HG03558 (cell line): ENCODE measurements around the gene CIAO3.

Source experiments
- ATAC-seq: cut with Tn5 transposase; IDR thresholded peaks from one replicate; pipeline ENCODE4 v1.9.1; 2021; ENCODE audit warnings: moderate number of reproducible peaks; ENCODE audit not compliant: unreplicated experiment; ENCODE audit errors: extremely low read depth

Gene CIAO3

DNA sequence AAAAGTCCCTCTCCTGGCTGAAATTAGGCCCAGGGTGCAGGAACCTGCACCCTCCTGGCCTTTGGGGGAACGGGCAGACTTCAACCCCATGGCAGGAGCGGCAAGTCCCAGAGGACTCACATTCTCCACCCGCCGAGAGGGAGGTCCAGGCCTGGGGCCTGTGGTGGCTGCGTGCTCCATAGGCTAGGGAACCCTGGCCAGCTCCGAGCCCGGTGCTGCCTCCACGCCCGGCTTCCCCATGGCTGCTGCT lies 14.7 kb downstream of the CIAO3 start:
- ATAC-seq = no peak

DNA sequence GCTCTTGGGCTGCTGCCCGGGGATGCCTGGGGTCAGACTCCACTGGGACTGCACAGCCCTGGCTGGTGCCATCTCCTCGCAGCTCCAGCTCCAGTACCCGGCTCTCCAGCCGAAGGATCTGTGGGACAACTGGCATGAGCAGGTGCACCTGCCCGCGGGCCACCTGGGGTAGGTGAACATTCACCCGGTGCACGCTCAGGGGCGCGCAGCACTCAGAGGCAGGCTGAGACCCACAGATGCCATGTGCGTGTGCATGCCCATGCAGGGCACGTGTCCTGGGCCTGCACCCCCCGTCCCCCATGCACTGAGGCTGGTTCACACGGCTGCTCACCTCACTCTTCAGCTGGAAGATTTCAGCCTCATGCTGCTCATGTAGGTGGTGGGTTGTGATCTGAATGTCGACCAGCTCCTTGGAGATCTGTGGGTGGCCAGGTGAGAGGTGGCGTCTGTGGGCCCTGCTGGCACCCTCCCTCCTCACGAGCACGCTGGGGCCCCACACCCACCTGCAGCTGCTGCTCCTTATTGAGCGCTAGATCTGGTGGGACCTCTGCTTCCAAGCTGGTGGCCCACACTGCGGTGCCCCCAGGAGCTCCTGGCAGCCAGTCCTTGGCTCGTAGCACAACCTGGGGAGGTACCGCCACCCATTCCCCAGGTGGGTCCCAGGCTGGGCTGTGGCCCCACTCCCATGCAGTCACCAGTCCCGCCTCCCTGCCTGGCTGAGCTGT lies 15.2 kb downstream of the CIAO3 start:
- ATAC-seq = no peak

DNA sequence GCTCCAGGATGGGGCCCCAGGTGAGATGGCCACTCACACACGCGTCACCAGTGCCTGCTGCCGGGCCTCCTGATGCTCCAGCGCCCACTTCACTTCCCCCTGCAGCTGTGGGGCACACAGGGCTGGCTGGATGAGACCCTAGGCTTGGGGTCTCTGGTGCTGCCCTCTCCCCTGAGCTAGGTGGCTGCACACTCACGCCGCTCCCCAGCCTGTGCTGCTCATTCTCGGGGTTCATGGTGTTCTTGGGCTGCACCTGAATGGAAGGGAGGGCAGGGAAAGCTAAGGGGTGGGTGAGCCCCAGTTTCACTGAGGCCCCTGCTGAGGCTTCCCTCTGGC lies 15.8 kb downstream of the CIAO3 start:
- ATAC-seq = no peak

DNA sequence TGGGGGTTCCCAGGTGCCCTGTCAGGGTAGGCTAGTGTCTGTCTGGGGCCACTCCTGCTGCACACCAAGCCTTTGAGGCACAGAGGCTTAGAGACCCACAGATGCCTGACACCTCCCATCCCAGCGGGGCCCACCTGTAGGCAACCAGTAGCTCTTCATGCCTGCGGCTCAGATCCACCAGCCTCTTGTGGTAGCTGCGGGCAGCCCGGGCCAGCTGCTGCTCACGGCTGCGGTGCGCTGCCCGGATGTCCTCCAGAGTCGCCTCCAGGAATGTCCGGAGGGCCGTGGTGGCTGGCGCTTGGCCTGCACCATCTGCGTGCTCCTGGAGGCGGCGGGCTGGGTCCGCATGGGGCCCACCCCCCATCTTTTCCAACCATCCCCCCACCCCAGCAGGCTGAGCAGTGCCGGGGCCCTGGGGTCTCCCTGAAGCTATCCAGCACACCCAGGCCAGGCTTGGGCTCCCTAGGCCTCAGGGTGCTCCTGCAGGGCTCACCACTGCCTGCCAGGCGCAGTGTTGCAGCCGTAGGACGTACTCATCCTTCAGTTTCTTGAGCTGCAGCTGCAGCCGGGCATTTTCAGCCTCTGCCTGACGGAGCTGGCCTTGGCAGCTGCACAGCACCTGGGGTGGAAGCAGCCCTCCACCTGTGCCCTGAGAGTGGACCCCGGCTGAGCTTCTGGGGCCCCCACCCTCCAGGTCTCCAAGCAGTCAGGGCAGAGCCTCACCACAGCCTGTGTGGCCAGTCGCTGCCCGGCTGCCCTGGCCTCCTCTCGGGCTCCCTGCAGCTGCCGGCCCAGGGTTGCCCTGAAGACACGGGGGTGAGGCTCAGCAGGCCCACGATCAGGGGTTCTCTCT lies 16.4 kb downstream of the CIAO3 start:
- no peak for ATAC-seq

DNA sequence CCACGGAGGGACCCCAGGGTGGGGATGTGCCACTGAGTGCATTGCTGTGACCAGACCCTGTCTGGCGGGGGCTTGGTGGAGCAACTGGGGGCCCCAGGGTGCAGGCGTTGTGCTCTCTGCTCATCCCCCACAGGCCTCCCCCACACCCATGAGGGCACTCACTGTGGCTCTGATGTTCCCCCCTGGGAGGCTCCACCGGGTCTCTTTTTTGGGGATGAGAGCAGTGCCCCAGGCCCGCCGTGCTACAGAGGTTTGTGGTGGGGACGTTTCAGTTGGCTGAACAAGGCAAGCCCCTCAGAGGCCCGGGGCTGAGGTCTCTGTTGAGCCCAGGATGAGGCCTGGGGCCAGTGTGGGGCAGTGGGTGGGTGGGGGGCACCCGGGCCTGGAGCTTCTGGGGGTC lies 17.1 kb downstream of the CIAO3 start:
- ATAC-seq = no peak

DNA sequence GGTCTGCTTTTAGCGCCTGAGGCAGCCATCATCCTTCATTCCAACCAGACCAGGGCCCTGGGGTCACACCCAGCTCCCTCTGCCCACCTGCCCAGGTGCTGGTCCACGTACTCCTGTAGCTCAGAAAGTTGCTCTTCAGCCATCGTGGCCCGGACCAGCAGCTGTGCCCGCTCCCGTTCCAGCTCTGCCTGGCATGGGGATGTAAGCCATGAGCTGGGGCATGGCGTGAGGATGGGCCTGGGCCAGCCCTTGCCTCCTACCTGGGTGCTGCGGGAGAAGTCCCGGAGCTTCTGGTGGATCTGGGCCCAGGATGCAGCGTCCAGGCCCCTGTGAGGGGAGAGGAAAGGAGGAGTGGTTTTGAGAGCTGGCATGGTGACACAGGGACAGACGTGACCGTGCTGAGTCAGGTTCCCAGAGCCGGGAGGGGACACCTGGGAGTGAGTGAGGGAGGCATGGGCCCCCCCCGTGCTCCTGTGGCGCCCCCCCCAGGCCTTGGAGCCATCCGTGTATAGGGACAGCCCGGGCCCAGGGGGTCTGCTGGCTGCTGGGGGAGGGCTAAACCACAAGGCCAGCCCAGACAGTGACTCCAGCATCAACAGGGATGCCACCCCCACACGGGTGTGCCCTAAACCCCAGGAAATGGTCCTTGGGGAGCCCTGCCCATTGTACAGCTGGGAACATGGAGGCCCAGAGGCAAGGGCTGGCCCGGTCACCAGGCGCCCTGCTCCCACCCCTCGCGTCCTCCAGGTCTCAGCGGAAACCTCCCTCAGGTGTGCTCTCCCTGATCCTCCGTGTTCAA lies 17.8 kb downstream of the CIAO3 start:
- ATAC-seq = no peak

DNA sequence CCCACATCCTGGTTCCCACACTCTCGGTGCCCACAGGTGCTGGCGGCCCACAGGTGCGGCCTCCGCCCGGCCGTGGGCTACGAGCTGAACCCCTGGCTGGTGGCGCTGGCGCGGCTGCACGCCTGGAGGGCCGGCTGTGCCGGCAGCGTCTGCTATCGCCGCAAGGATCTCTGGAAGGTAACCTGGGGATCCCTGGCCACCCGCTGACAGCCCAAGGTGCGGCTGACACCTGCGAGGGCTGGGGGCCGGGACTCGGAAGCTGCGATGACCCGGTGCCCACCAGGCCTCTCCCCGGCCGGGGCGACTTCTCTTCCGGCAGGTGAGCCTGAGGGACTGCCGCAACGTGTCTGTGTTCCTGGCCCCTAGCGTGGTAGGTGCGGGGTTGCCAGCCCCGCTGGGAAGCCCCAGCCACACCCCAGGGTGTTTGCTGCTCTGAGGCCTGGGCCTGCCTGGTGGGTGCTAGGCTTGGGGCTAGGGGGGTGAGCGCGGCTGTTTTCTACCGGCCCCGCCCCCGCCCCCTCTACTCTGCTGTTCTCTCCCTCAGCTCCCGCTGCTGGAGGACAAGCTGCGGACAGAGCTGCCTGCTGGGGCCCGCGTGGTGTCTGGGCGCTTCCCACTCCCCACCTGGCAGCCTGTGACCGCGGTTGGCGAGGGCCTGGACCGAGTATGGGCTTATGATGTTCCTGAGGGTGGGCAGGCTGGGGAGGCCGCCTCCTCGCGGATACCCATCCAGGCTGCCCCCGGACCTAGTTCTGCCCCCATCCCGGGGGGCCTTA lies 18.8 kb downstream of the CIAO3 start:
- ATAC-seq = no peak

DNA sequence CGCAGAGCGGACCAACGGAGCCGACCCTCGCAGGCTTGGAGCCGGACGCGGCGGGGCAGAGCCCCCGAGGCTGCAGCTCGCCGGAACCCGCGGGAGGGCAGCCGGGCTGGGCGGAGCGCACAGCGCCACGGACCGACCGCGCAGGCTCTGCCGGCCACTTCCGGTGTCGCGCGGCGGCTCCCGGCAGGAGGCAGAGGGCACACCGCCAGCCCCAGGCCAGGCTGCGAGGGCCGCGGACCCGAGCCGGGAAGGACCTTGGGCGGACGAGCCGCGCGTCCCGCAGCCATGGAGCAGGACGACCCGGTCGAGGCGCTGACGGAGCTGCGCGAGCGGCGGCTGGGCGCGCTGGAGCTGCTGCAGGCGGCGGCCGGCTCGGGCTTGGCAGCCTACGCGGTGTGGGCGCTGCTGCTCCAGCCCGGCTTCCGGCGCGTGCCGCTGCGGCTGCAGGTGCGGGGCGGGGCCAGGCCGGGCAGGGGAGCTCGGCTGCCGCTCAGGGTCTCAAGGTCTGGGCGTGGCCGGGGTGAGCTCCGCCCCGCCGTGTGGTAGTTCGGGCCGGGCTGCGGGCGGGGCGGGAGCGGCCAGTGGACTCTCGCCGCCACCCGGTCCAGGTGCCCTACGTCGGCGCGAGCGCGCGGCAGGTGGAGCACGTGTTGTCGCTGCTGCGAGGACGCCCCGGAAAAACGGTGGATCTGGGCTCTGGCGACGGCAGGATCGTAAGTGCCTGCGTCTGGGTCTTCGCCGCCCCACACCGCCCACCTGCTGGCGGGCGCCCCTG lies 19.6 kb downstream of the CIAO3 start, which contains the start of gene ANTKMT:
Gene ANTKMT, plus strand, starts transcription at position 157 of the 775 bp plus-strand sequence. Its CDS starts 129 bp downstream, at position 286.
- peak; percentile 40 for ATAC-seq

DNA sequence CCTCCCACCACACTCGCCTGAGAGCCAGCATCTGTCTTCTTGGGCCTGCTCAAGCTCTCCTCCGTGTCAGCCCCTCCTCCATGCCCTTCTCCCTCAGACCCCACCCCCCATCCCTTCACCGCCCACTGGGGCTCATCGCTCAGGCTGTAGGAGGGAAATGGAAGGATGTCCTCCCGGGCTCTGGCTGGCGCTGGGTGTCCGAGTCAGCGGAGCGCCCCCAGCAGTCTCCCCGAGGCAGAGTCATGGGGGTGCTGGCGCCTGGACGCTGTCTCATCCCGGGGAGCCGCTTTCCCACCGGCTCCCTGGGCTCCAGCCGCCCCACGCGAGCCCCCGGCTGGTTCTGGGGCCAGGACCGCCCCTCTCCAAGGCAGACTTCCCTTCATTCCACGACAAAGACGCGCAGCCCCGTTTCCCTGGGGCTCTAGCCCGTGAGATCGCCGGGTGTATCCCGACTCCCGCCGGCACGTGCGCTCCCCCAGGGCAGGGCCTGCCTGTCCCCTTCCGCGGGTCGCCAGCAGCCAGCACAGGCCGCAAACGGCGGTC lies 20.3 kb downstream of the CIAO3 start:
- no peak for ATAC-seq

DNA sequence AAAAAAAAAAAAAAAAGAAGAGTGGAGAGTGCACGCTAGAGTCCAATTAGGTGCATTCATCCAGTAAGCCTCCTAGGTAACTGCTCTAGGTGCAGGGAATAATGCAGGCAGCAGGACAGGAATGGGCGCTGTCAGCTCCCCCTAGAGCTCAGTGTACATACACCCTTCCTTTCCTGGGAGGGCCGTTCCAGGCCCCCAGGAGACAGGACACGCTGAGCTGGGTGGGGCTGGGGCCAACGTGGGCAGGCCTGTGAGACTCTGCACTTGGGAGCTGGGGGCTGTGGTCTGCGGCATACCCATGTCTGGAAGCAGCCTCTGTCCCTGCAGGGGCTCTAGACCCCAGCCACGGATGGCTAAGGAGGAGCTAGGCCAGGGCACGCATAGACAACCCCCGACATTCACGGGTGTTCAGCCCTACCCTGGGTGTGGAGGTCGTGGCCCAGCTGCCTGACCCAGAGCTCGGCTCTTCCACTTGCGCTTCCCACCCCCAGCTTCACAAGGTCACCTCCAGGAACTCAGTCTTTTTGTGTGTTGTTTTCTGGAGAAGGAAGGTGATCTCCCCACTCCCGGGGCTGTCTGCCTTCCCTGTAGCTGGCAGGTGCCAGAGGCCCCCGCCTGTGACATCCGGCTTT lies 20.9 kb downstream of the CIAO3 start:
- no peak for ATAC-seq

DNA sequence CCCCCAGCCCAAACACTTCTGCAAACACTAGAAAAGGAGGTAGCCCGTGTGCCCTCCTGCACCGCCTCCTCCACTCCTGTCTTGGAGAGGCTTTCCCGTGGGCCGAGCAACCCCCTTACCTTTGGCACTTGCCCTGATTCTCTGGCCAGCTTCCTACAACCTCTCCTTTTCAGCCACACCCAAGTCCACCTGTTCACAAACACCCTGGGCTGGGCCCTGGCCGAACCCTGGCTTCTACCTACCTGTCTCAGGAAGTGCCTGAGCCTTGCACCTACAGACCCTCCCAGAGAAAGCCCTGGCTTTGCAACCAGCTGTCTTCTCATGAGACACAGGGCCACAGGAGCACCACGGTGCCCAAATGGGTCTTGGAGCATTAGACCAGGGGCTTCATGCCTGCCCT lies 21.9 kb downstream of the CIAO3 start:
- ATAC-seq = no peak

DNA sequence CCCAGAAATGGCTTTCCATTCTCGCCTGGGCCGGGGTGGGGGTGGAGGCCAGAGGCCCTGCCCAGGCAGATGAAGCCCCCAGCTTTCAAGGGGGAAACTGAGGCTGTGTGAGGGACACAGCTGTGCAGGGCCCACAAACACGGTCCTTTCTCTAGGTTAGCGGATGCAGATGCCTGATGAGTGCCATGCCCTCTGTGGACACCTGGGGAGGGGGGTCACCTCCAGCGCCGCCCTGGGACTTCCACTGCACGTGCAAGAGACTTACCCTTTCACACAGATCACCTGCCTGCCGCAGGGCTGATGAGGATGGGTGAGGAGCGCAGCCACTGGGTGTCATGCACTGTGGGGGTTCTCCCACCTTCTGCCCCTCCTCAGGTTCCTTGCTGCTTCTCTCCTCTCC lies 22.4 kb downstream of the CIAO3 start:
- no peak for ATAC-seq

DNA sequence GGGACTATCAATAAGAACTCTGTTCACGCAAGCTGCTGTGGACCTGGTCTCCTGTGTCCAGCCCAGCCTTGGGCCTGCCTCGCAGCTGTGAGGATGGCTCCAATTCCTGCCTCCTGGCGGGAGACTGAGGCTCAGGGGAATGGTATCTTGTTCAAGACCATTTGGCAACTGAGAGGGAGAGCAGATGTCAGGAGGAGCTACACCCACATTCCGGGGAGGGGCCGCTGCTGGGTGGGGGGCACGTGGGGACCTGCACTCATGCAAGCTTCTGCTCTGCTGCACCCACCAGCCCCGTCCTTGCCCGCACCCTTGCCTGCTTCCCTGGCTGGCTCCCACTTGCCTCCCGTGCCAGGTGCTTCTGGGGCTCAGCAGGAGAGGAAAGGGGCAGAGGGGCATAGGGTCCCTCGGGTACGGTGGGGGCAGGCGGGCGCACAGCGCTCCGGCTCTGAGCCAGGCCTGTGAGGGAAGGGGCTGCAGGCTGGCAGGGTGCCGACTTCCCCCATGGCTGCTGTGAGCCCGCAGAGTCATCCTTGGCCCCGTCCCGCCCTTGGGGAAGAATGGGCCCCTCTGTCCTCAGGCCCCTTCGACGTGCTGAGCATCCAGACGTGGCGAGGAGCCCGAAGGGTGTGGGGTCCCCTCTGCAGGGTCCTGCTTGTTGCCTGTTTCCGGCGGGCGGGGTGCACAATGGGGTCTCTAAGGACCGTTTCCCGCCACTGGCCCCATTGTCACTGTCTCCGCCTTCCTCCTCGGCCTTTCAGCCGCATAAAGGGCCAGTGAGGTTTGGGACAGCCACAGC lies 23.1 kb downstream of the CIAO3 start:
- no peak for ATAC-seq

DNA sequence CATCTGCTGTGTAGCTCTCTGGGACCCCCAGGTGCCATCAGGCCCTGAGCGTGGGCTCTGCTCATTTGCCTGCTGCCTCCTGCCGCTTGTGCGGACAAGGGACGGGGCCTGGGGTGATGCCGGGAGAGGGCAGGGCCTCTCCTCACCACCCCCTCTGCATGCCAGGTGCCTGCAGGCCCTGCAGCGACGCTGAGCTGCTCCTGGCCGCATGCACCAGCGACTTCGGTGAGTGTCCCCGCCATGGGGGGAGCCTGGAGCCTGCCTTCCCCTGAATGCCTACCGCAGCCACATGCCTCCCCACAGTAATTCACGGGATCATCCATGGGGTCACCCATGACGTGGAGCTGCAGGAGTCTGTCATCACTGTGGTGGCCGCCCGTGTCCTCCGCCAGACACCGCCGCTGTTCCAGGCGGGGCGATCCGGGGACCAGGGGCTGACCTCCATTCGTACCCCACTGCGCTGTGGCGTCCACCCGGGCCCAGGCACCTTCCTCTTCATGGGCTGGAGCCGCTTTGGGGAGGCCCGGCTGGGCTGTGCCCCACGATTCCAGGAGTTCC lies 23.9 kb downstream of the CIAO3 start:
- ATAC-seq = no peak

DNA sequence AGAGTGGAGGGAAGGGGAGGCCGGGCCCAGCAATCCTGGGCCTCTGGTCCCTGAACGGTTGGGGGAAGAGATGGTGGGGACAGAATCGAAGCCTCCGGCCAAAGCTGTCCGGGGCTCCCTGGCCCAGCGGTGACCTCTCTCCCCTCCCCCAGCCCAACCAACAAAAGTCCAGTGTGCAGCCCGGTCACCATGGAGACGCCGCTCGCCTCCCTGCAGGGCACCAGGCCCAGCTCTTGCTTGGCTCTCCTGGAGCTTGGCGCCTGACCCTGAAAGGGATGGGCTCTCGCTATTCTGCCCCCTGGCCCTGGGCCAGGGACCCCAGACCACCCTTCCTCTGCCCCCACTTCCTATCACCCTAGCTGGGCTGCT lies 24.6 kb downstream of the CIAO3 start:
- no peak for ATAC-seq

DNA sequence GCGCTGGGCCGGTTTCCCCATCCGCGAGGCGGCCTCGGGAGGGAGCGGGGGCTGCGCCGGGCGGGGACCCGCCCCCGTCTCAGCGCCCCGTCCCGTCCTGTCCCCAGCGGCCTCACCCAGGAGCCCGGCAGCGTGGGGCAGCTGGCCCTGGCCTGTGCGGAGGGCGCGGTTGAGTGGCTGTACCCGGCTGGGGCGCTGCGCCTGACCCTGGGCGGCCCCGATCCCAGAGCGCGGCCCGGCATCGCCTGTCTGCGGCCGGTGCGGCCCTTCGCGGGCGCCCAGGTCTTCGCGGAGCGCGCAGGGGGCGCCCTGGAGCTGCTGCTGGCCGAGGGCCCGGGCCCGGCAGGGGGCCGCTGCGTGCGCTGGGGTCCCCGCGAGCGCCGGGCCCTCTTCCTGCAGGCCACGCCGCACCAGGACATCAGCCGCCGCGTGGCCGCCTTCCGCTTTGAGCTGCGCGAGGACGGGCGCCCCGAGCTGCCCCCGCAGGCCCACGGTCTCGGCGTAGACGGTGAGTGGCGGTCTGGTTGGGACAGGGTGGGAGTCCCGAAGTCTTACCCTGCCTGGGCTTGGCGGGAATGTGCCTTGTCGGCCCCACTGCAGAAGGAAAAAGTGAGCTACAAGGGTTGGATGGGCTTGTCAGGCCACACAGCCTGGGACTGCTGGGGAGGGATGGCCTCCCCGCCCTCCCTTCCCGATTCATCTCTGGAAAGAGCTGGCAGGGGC lies 25.2 kb downstream of the CIAO3 start:
- no peak for ATAC-seq
